ENCODE data around the gene PRKCA. TPM values are rescaled to one million over a fixed set of nuclear protein-coding genes. Genes with fewer than 3 reads are reported as not detected.

The PRKCA gene
- total RNA-seq, 1 experiment from 2014 or later: 29.6 TPM

DNA sequence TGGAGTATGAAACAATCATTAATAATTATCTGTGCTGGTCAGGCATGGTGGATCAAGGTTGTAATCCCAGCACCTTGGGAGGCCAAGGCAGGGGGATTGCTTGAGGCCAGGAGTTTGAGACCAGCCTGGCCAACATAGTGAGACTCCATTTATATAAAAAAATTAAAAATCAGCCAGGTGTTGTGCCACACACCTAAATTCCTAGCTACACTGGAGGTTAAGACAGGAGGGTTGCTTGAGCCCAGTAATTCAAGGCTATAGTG is 28.9 kb upstream of the PRKCA start:
- H3K4me3 ChIP-seq (ENCODE audit: low read depth, low read length): no peak overlapping the region
- peaks cover 7% of the 10 kb centered on the region; the same call in 1 of the 2 replicates for H3K4me1 ChIP-seq
- H3K9me3 ChIP-seq: no peaks in the 10 kb centered on the region; the same call in 1 of the 2 replicates
- intact Hi-C loops (cut with micrococcal nuclease; ENCODE audit: unreplicated experiment): no loop called here
- no peaks in the 10 kb centered on the region for H3K36me3 ChIP-seq (ENCODE audit: control insufficient read depth, insufficient read depth, low read length)
- Mint-ChIP-seq H3K27me3 (ENCODE audit: insufficient read depth, unreplicated experiment) (no peaks in the 10 kb centered on the region), H3K9me3 (ENCODE audit: unreplicated experiment) (peaks cover 5% of the 10 kb centered on the region), H3K36me3 (ENCODE audit: insufficient read depth, unreplicated experiment) (no peaks in the 10 kb centered on the region), H3K4me1 (ENCODE audit: low read depth, unreplicated experiment) (no peaks in the 10 kb centered on the region), H3K27ac (ENCODE audit: unreplicated experiment) (no peak overlapping the region), H3K4me3 (ENCODE audit: unreplicated experiment) (no peak overlapping the region)
- H3K27me3 ChIP-seq (replicated peaks; ENCODE audit: control insufficient read depth, insufficient read depth, low read length): no peaks in the 10 kb centered on the region
- no TSS peak for BruUV-seq (replicated peaks)
- DNase-seq: no peak
- POLR2A ChIA-PET: no interaction called here
- CTCF ChIA-PET: no interaction called here
- TF ChIP-seq, protein P1, sequence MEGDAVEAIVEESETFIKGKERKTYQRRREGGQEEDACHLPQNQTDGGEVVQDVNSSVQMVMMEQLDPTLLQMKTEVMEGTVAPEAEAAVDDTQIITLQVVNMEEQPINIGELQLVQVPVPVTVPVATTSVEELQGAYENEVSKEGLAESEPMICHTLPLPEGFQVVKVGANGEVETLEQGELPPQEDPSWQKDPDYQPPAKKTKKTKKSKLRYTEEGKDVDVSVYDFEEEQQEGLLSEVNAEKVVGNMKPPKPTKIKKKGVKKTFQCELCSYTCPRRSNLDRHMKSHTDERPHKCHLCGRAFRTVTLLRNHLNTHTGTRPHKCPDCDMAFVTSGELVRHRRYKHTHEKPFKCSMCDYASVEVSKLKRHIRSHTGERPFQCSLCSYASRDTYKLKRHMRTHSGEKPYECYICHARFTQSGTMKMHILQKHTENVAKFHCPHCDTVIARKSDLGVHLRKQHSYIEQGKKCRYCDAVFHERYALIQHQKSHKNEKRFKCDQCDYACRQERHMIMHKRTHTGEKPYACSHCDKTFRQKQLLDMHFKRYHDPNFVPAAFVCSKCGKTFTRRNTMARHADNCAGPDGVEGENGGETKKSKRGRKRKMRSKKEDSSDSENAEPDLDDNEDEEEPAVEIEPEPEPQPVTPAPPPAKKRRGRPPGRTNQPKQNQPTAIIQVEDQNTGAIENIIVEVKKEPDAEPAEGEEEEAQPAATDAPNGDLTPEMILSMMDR (IDR thresholded peaks at IDR 0.05; ENCODE audit: insufficient read depth in 1 of 2, low read depth in 1 of 2, low read length in 1 of 2, severe bottlenecking in 1 of 2, unreplicated experiment in 1 of 2): no peak

DNA sequence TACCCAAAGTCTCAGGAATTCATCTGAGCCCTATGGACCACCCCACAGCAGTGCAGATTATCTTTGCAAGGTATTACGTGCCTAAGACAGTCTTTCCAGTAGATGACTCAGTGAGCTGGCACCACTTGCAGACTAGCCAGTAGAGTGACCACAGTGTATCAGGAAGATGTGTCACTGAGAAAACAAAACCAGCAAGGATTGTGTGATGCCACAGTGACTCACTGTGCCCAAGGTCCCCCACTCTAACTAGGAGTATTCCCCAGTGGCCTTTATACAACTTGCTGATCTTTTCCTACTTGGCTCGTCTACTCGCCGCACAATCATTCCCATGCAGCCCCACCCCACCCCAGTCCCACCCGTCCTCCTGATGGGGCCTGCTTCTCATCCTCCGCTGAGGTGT is 26.8 kb upstream of the PRKCA start:
- TF ChIP-seq, protein P1 (IDR thresholded peaks at IDR 0.05; ENCODE audit: insufficient read depth in 1 of 2, low read depth in 1 of 2, low read length in 1 of 2, severe bottlenecking in 1 of 2, unreplicated experiment in 1 of 2): no peak
- Mint-ChIP-seq H3K4me1 (ENCODE audit: low read depth, unreplicated experiment) (no peaks in the 10 kb centered on the region), H3K27me3 (ENCODE audit: insufficient read depth, unreplicated experiment) (no peaks in the 10 kb centered on the region), H3K27ac (ENCODE audit: unreplicated experiment) (no peak overlapping the region), H3K4me3 (ENCODE audit: unreplicated experiment) (no peak overlapping the region), H3K9me3 (ENCODE audit: unreplicated experiment) (no peaks in the 10 kb centered on the region), H3K36me3 (ENCODE audit: insufficient read depth, unreplicated experiment) (no peaks in the 10 kb centered on the region)
- Histone ChIP-seq H3K9me3 (no peaks in the 10 kb centered on the region), H3K36me3 (ENCODE audit: control insufficient read depth, insufficient read depth, low read length) (no peaks in the 10 kb centered on the region), H3K4me3 (ENCODE audit: low read depth, low read length) (no peak overlapping the region), H3K27me3 (replicated peaks; ENCODE audit: control insufficient read depth, insufficient read depth, low read length) (no peaks in the 10 kb centered on the region; the same call in 1 of the 2 replicates), H3K4me1 (peaks cover 7% of the 10 kb centered on the region; the same call in 1 of the 2 replicates)
- ChIA-PET CTCF (no interaction called here), POLR2A (no interaction called here)
- no peak for DNase-seq
- intact Hi-C loops (cut with micrococcal nuclease; ENCODE audit: unreplicated experiment): no loop called here
- no TSS peak for BruUV-seq (replicated peaks)

DNA sequence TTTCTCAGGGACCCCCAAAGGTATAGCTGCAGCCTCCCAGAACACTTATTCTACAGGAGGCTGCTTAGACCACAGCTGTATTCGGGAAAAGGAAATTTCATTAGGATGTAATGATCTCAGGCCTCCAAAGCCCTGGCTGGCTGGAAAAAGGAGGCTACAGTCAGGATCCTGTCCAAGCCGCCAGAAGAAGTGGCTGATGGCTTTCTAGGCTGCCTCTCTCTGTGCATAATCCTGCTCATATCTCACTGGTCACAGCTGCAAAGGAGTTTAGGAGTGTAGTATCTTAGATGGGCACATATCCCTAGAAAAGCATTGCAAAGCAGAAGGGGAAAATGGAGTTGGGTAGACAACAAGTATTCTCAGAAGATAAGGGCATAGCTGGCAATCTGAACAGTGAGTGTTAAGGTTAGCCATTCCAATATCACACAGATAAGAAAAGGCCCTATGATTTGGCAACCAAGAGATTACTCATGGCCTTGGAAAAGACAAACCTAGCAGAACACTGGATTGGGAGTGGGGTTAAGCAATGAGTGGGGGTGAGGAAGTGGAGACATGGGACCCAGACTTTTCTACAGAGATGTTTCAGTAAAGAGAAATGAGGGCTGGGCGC is 26.0 kb upstream of the PRKCA start:
- Histone ChIP-seq H3K27me3 (replicated peaks; ENCODE audit: control insufficient read depth, insufficient read depth, low read length) (no peaks in the 10 kb centered on the region; the same call in 1 of the 2 replicates), H3K4me1 (peaks cover 7% of the 10 kb centered on the region; the same call in 1 of the 2 replicates), H3K36me3 (ENCODE audit: control insufficient read depth, insufficient read depth, low read length) (no peaks in the 10 kb centered on the region), H3K4me3 (ENCODE audit: low read depth, low read length) (no peak overlapping the region), H3K9me3 (no peaks in the 10 kb centered on the region)
- Mint-ChIP-seq H3K4me3 (ENCODE audit: unreplicated experiment) (no peak overlapping the region), H3K9me3 (ENCODE audit: unreplicated experiment) (no peaks in the 10 kb centered on the region), H3K4me1 (ENCODE audit: low read depth, unreplicated experiment) (no peaks in the 10 kb centered on the region), H3K36me3 (ENCODE audit: insufficient read depth, unreplicated experiment) (no peaks in the 10 kb centered on the region), H3K27ac (ENCODE audit: unreplicated experiment) (no peak overlapping the region), H3K27me3 (ENCODE audit: insufficient read depth, unreplicated experiment) (no peaks in the 10 kb centered on the region)
- no TSS peak for BruUV-seq (replicated peaks)
- intact Hi-C loops (cut with micrococcal nuclease; ENCODE audit: unreplicated experiment): no loop called here
- TF ChIP-seq, protein P1 (IDR thresholded peaks at IDR 0.05; ENCODE audit: insufficient read depth in 1 of 2, low read depth in 1 of 2, low read length in 1 of 2, severe bottlenecking in 1 of 2, unreplicated experiment in 1 of 2): no peak
- DNase-seq: no peak
- ChIA-PET CTCF (interaction anchor here (0.6 kb wide), 2 partner anchors 25 to 48 kb away, joined by 3 read pairs; no protein-coding TSS in a partner anchor), POLR2A (no interaction called here)

Data from Caco-2 (cell line).